Measurements from ENCODE around the gene MYRFL. TPM values are rescaled to one million over a fixed set of nuclear protein-coding genes. Genes with fewer than 3 reads are reported as not detected.
A peak's percentile ranks its signal among the peaks of the same experiment; 100 is the strongest.
"Not testable (repeated sequence)": the region's sequence is repeated elsewhere in the genome, so short reads cannot be mapped to it uniquely, and the experiment has no call there.

The MYRFL gene
- total and polyA plus RNA-seq, 5 donors from 2014 or later = not detected

- Mint-ChIP-seq H3K4me3 (no peak overlapping the region), H3K27ac (no peak overlapping the region), H3K36me3 (no peaks in the 10 kb centered on the region), H3K4me1 (no peaks in the 10 kb centered on the region), H3K9me3 (peaks cover 0 to 1% (median 0%) of the 10 kb centered on the region in 7 donors), H3K27me3 (peaks cover 6% of the 10 kb centered on the region)
- ATAC-seq (ENCODE audit: low read depth in 2 of 2) (no peak), DNase-seq (no peak)
- H3K9me3 ChIP-seq (ENCODE audit: control insufficient read depth in 2 of 2, low read length in 2 of 2) = no peaks in the 10 kb centered on the region
- no peaks in the 10 kb centered on the region for H3K4me1 ChIP-seq (ENCODE audit: control insufficient read depth, insufficient read depth, low read length, poor library complexity, severe bottlenecking)
- no peak overlapping the region for H3K27ac ChIP-seq (ENCODE audit: insufficient read depth, low read length, poor library complexity, severe bottlenecking)
- no peaks in the 10 kb centered on the region for H3K27me3 ChIP-seq (ENCODE audit: control insufficient read depth, insufficient read depth, low read length)
- H3K4me3 ChIP-seq (ENCODE audit: low read depth, low read length) = no peak overlapping the region
- H3K36me3 ChIP-seq (ENCODE audit: control insufficient read depth, insufficient read depth, low read length) = no peaks in the 10 kb centered on the region
Measured at GRCh38 chr12:69844836-69845235, 19.8 kb downstream of the MYRFL start.

DNA sequence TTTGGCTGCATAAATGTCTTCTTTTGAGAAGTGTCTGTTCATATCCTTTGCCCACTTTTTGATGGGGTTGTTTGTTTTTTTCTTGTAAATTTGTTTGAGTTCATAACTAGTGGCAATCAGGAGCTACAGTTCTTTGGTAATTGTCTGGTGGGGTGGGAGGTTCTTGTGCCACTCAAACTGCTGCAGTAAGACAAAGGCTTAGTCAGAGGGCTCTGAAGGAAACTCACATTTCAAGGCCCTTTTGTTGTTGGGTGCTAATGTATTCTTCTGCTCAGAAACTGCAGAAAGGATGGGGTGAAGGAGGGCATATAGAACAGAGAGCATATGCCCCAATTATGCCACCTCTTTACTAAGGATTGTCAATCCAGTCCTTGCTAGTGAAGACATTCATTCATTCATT lies 21.9 kb downstream of the MYRFL start:
- no peaks in the 10 kb centered on the region for H3K27me3 ChIP-seq (ENCODE audit: control insufficient read depth, insufficient read depth, low read length)

GRCh38 chr12:69851976-69852375 lies 26.9 kb downstream of the MYRFL start:
- Mint-ChIP-seq H3K36me3 (no peaks in the 10 kb centered on the region), H3K27ac (no peak overlapping the region), H3K4me1 (no peaks in the 10 kb centered on the region)

More for the DNA sequence above, 21.9 kb downstream of the MYRFL start:
- Mint-ChIP-seq H3K27me3 (no peaks in the 10 kb centered on the region), H3K9me3 (peaks cover 0 to 3% (median 0%) of the 10 kb centered on the region in 7 donors), H3K4me1 (no peaks in the 10 kb centered on the region), H3K4me3 (no peak overlapping the region), H3K27ac (peak overlapping the region in 1 of 3 donors; percentile 67), H3K36me3 (no peaks in the 10 kb centered on the region)
- Histone ChIP-seq H3K4me1 (ENCODE audit: control insufficient read depth, insufficient read depth, low read length, poor library complexity, severe bottlenecking) (no peaks in the 10 kb centered on the region), H3K4me3 (ENCODE audit: low read depth, low read length) (no peak overlapping the region), H3K36me3 (ENCODE audit: control insufficient read depth, insufficient read depth, low read length) (no peaks in the 10 kb centered on the region), H3K27ac (ENCODE audit: insufficient read depth, low read length, poor library complexity, severe bottlenecking) (no peak overlapping the region), H3K9me3 (ENCODE audit: control insufficient read depth in 2 of 2, low read length in 2 of 2) (no peaks in the 10 kb centered on the region)
- no peak for ATAC-seq (ENCODE audit: low read depth in 2 of 2)
- DNase-seq = no peak

DNA sequence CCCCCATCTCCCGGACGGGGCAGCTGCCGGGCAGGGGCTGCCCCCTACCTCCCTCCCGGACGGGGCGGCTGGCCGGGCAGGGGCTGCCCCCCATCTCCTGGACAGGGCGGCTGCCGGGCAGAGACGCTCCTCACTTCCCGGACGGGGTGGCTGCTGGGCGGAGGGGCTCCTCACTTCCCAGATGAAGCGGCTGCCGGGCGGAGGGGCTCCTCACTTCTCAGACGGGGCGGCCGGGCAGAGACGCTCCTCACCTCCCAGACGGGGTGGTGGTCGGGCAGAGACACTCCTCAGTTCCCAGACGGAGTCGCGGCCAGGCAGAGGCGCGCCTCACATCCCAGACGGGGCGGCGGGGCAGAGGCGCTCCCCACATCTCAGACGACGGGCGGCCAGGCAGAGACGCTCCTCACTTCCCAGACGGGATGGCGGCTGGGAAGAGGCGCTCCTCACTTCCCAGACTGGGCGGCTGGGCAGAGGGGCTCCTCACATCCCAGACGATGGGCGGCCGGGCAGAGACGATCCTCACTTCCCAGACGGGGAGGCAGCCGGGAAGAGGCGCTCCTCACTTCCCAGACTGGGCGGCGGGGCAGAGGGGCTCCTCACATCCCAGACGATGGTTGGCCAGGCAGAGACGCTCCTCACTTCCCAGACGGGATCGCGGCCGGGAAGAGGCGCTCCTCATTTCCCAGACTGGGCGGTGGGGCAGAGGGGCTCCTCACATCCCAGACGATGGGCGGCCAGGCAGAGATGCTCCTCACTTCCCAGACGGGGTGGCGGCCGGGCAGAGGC lies 28.3 kb downstream of the MYRFL start:
- not testable (repeated sequence) for DNase-seq; H3K27me3 Mint-ChIP-seq; H3K4me3 Mint-ChIP-seq; H3K4me3 ChIP-seq (ENCODE audit: low read depth, low read length); H3K36me3 ChIP-seq (ENCODE audit: control insufficient read depth, insufficient read depth, low read length); H3K4me1 Mint-ChIP-seq; H3K27me3 ChIP-seq (ENCODE audit: control insufficient read depth, insufficient read depth, low read length); H3K4me1 ChIP-seq (ENCODE audit: control insufficient read depth, insufficient read depth, low read length, poor library complexity, severe bottlenecking); ATAC-seq (ENCODE audit: low read depth in 2 of 2); H3K36me3 Mint-ChIP-seq; H3K27ac Mint-ChIP-seq; H3K27ac ChIP-seq (ENCODE audit: insufficient read depth, low read length, poor library complexity, severe bottlenecking); H3K9me3 ChIP-seq (ENCODE audit: control insufficient read depth in 2 of 2, low read length in 2 of 2)
- H3K9me3 Mint-ChIP-seq = peaks cover 0 to 10% (median 4%) of the 10 kb centered on the region in 7 donors

More at GRCh38 chr12:69851976-69852375, 26.9 kb downstream of the MYRFL start:
- peaks cover 0 to 10% (median 4%) of the 10 kb centered on the region in 7 donors for H3K9me3 Mint-ChIP-seq
- H3K4me3 ChIP-seq (ENCODE audit: low read depth, low read length) = no peak overlapping the region
- no peaks in the 10 kb centered on the region for H3K27me3 Mint-ChIP-seq
- H3K4me3 Mint-ChIP-seq = no peak overlapping the region
- H3K36me3 ChIP-seq (ENCODE audit: control insufficient read depth, insufficient read depth, low read length) = no peaks in the 10 kb centered on the region
- H3K27me3 ChIP-seq (ENCODE audit: control insufficient read depth, insufficient read depth, low read length) = no peaks in the 10 kb centered on the region
- DNase-seq = no peak
- ATAC-seq (ENCODE audit: low read depth in 2 of 2) = no peak
- H3K4me1 ChIP-seq (ENCODE audit: control insufficient read depth, insufficient read depth, low read length, poor library complexity, severe bottlenecking) = no peaks in the 10 kb centered on the region
- no peak overlapping the region for H3K27ac ChIP-seq (ENCODE audit: insufficient read depth, low read length, poor library complexity, severe bottlenecking)
- no peaks in the 10 kb centered on the region for H3K9me3 ChIP-seq (ENCODE audit: control insufficient read depth in 2 of 2, low read length in 2 of 2)

GRCh38 chr12:69866698-69867097 lies 41.7 kb downstream of the MYRFL start:
- Histone ChIP-seq H3K9me3 (ENCODE audit: control insufficient read depth in 2 of 2, low read length in 2 of 2) (no peaks in the 10 kb centered on the region), H3K4me1 (ENCODE audit: control insufficient read depth, insufficient read depth, low read length, poor library complexity, severe bottlenecking) (no peaks in the 10 kb centered on the region), H3K27ac (ENCODE audit: insufficient read depth, low read length, poor library complexity, severe bottlenecking) (no peak overlapping the region), H3K27me3 (ENCODE audit: control insufficient read depth, insufficient read depth, low read length) (no peaks in the 10 kb centered on the region), H3K36me3 (ENCODE audit: control insufficient read depth, insufficient read depth, low read length) (no peaks in the 10 kb centered on the region), H3K4me3 (ENCODE audit: low read depth, low read length) (no peak overlapping the region)
- ATAC-seq (ENCODE audit: low read depth in 2 of 2) (no peak), DNase-seq (no peak)
- Mint-ChIP-seq H3K9me3 (peaks cover 0 to 6% (median 0%) of the 10 kb centered on the region in 7 donors), H3K36me3 (no peaks in the 10 kb centered on the region), H3K4me1 (no peaks in the 10 kb centered on the region), H3K4me3 (no peak overlapping the region), H3K27ac (no peak overlapping the region), H3K27me3 (no peaks in the 10 kb centered on the region)

GRCh38 chr12:69868695-69869094 lies 43.7 kb downstream of the MYRFL start:
- DNase-seq = no peak
- H3K27me3 ChIP-seq (ENCODE audit: control insufficient read depth, insufficient read depth, low read length) = no peaks in the 10 kb centered on the region
- H3K9me3 Mint-ChIP-seq = peaks cover 0 to 6% (median 0%) of the 10 kb centered on the region in 7 donors
- no peaks in the 10 kb centered on the region for H3K36me3 Mint-ChIP-seq
- H3K4me3 Mint-ChIP-seq = no peak overlapping the region
- no peak overlapping the region for H3K27ac Mint-ChIP-seq
- H3K27me3 Mint-ChIP-seq = no peaks in the 10 kb centered on the region
- no peak for ATAC-seq (ENCODE audit: low read depth in 2 of 2)
- no peak overlapping the region for H3K4me3 ChIP-seq (ENCODE audit: low read depth, low read length)
- H3K27ac ChIP-seq (ENCODE audit: insufficient read depth, low read length, poor library complexity, severe bottlenecking) = no peak overlapping the region
- H3K4me1 Mint-ChIP-seq = no peaks in the 10 kb centered on the region
- no peaks in the 10 kb centered on the region for H3K9me3 ChIP-seq (ENCODE audit: control insufficient read depth in 2 of 2, low read length in 2 of 2)
- H3K36me3 ChIP-seq (ENCODE audit: control insufficient read depth, insufficient read depth, low read length) = no peaks in the 10 kb centered on the region
- no peaks in the 10 kb centered on the region for H3K4me1 ChIP-seq (ENCODE audit: control insufficient read depth, insufficient read depth, low read length, poor library complexity, severe bottlenecking)

- Mint-ChIP-seq H3K27ac (no peak overlapping the region), H3K4me3 (no peak overlapping the region), H3K36me3 (no peaks in the 10 kb centered on the region), H3K4me1 (no peaks in the 10 kb centered on the region), H3K9me3 (no peaks in the 10 kb centered on the region), H3K27me3 (no peaks in the 10 kb centered on the region)
- no peaks in the 10 kb centered on the region for H3K4me1 ChIP-seq (ENCODE audit: control insufficient read depth, insufficient read depth, low read length, poor library complexity, severe bottlenecking)
- no peak overlapping the region for H3K27ac ChIP-seq (ENCODE audit: insufficient read depth, low read length, poor library complexity, severe bottlenecking)
- no peaks in the 10 kb centered on the region for H3K36me3 ChIP-seq (ENCODE audit: control insufficient read depth, insufficient read depth, low read length)
- no peak for DNase-seq
- no peaks in the 10 kb centered on the region for H3K9me3 ChIP-seq (ENCODE audit: control insufficient read depth in 2 of 2, low read length in 2 of 2)
- no peaks in the 10 kb centered on the region for H3K27me3 ChIP-seq (ENCODE audit: control insufficient read depth, insufficient read depth, low read length)
- ATAC-seq (ENCODE audit: low read depth in 2 of 2) = no peak
- H3K4me3 ChIP-seq (ENCODE audit: low read depth, low read length) = no peak overlapping the region
Measured at GRCh38 chr12:69872804-69873203, 47.8 kb downstream of the MYRFL start.

GRCh38 chr12:69873429-69873828 lies 48.4 kb downstream of the MYRFL start:
- H3K27me3 ChIP-seq (ENCODE audit: control insufficient read depth, insufficient read depth, low read length) = no peaks in the 10 kb centered on the region
- Mint-ChIP-seq H3K27ac (no peak overlapping the region), H3K27me3 (no peaks in the 10 kb centered on the region), H3K9me3 (no peaks in the 10 kb centered on the region), H3K4me1 (no peaks in the 10 kb centered on the region), H3K36me3 (no peaks in the 10 kb centered on the region), H3K4me3 (no peak overlapping the region)
- DNase-seq = no peak
- no peaks in the 10 kb centered on the region for H3K9me3 ChIP-seq (ENCODE audit: control insufficient read depth in 2 of 2, low read length in 2 of 2)
- H3K4me3 ChIP-seq (ENCODE audit: low read depth, low read length) = no peak overlapping the region
- no peak overlapping the region for H3K27ac ChIP-seq (ENCODE audit: insufficient read depth, low read length, poor library complexity, severe bottlenecking)
- ATAC-seq (ENCODE audit: low read depth in 2 of 2) = no peak
- no peaks in the 10 kb centered on the region for H3K36me3 ChIP-seq (ENCODE audit: control insufficient read depth, insufficient read depth, low read length)
- H3K4me1 ChIP-seq (ENCODE audit: control insufficient read depth, insufficient read depth, low read length, poor library complexity, severe bottlenecking) = no peaks in the 10 kb centered on the region
